Measurements from ENCODE around the gene HNRNPUL1. TPM values are rescaled to one million over a fixed set of nuclear protein-coding genes. Genes with fewer than 3 reads are reported as not detected.

Gene HNRNPUL1
- total RNA-seq, 1 donor from 2014 or later = 244 TPM

- H3K27ac Mint-ChIP-seq = peak overlapping the region; percentile 48
- H3K4me1 Mint-ChIP-seq (ENCODE audit: unreplicated experiment) = peaks cover 20% of the 10 kb centered on the region
- peak overlapping the region; percentile 90 for H3K4me3 Mint-ChIP-seq
- H3K27me3 Mint-ChIP-seq = peaks cover 59% of the 10 kb centered on the region
- DNase-seq (ENCODE audit: extremely low spot score, unreplicated experiment) = no peak
- TF ChIP-seq, protein P1, sequence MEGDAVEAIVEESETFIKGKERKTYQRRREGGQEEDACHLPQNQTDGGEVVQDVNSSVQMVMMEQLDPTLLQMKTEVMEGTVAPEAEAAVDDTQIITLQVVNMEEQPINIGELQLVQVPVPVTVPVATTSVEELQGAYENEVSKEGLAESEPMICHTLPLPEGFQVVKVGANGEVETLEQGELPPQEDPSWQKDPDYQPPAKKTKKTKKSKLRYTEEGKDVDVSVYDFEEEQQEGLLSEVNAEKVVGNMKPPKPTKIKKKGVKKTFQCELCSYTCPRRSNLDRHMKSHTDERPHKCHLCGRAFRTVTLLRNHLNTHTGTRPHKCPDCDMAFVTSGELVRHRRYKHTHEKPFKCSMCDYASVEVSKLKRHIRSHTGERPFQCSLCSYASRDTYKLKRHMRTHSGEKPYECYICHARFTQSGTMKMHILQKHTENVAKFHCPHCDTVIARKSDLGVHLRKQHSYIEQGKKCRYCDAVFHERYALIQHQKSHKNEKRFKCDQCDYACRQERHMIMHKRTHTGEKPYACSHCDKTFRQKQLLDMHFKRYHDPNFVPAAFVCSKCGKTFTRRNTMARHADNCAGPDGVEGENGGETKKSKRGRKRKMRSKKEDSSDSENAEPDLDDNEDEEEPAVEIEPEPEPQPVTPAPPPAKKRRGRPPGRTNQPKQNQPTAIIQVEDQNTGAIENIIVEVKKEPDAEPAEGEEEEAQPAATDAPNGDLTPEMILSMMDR (conservative IDR thresholded peaks at IDR 0.05) = no peak
- no peaks in the 10 kb centered on the region for H3K9me3 Mint-ChIP-seq
- H3K36me3 Mint-ChIP-seq = peaks cover 5% of the 10 kb centered on the region
Measured at GRCh38 chr19:41352279-41352608, 88.1 kb downstream of the HNRNPUL1 start.

DNA sequence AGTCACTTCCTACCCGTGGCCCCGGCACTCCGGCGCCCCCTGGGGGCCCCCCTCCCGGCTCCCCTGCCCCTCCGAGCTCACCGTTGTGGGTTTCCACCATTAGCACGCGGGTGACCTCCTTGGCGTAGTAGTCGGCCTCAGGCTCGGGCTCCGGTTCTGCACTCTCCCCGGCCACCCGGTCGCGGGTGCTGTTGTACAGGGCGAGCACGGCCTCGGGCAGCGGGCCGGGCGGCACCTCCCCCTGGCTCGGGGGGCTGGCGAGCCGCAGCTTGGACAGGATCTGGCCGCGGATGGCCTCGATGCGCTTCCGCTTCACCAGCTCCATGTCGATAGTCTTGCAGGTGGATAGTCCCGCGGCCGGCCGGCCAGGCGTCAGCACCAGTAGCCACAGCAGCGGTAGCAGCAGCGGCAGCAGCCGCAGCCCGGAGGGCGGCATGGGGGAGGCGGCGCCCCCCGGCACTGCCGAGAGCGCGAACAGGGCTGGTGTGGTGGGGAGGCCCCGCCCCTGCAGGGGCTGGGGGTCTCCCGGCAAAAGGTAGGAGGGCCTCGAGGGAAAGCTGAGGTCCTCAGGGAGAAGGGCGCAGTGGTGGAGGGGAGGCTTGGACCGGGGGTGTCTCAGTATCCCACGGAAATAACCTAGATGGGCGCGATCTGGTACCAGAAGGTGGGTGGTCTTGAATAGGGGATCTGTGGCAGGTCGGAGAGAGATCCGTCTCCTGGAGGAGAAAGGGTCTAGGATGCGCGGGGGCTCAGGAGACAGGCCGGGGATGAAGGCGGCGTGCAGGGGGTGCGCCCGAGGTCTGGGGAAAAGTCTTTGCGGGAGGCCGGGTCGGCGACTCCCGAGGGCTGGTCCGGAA is 88.7 kb downstream of the HNRNPUL1 start:
- Mint-ChIP-seq H3K36me3 (peaks cover 5% of the 10 kb centered on the region), H3K4me3 (peak overlapping the region; percentile 90), H3K9me3 (no peaks in the 10 kb centered on the region), H3K4me1 (ENCODE audit: unreplicated experiment) (peaks cover 20% of the 10 kb centered on the region), H3K27ac (no peak overlapping the region), H3K27me3 (peaks cover 59% of the 10 kb centered on the region)
- TF ChIP-seq, protein P1 (conservative IDR thresholded peaks at IDR 0.05) = peak; percentile 33
- peak; percentile 76 for DNase-seq (ENCODE audit: extremely low spot score, unreplicated experiment)

DNA sequence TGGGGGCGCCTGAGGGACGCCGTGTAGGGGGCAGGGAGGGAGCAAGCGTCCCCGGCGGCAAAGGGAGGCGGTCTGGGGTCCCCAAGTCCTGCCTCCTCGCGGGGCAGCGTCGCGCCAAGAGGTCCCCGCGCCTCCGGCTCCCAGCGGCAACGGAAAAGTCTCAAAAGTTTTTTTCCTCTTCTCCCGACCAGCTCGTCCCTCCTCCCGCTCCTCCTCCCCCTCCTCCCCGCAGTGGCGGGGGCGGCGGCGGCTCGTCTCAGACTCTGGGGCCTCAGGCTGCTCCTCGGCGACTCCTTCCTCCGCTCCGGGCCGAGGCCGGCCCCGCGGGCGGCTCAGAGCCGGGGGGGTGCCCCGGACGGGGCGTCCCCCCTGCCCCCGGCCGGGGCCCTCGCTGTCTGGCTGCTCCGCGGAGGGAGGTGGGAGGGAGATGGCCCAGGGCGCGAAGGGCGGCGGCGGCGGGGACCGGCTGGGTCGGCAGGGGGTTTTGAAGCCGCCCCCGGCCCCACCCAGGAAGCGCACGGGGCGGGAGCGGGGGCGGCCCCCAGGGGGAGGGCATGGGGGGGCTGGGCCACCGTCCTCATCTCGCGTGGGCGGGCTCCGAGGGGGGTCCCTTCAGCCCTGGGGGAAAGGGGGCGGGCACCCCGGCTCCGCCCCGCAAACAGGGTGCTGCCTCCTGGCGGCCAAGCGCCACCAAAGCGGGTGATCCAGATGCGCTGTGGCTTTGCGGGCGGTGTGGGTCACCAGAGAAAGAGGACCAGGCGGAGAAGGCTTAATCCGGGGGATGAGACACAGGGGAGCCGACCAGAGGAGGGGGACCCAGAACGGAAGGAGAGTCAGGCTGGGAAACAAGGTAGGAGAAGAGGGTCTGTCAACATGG is 89.5 kb downstream of the HNRNPUL1 start, which contains the start of gene TGFB1:
TGFB1 (minus strand) TSS at position 457 of the 877 bp plus-strand sequence. CDS start 878 bp downstream, outside the sequence.
- Mint-ChIP-seq H3K4me3 (peak within 1 kb of the TSS; percentile 90), H3K27ac (no peak within 1 kb of the TSS), H3K4me1 (ENCODE audit: unreplicated experiment) (peaks cover 20% of the 10 kb centered on the region), H3K27me3 (peaks cover 55% of the 10 kb centered on the region), H3K36me3 (peaks cover 5% of the 10 kb centered on the region), H3K9me3 (no peaks in the 10 kb centered on the region)
- DNase-seq (ENCODE audit: extremely low spot score, unreplicated experiment) = peak; percentile 80
- TF ChIP-seq, protein P1 (conservative IDR thresholded peaks at IDR 0.05) = peak; percentile 93

DNA sequence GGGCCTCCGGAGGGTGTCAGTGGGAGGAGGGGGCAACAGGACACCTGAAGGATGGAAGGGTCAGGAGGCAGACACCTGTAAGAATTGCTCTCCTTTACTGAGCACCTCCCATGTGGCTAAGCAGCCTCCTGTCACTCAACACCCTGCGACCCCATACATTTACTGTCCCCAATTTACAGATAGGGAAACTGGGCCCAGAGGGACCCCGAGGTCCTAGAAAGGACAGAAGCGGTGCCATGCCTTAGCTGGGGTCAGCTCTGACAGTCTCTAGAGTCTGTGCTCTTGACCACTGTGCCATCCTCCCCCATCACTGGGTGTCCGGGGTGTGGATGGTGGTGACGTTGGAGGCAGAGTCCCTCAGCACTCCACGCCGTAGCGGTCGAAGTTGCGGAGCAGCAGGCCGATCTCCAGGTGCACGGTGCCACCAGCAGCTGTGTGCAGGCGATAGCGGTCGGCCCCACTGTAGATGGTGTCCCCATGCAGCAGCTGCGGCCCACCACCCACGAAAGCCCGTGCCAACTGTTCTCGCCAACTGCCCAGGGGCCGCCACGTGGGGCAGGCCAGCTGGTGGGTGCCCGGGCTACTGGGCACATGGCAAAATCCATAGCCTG is 90.3 kb downstream of the HNRNPUL1 start:
- Mint-ChIP-seq H3K9me3 (no peaks in the 10 kb centered on the region), H3K27me3 (peaks cover 48% of the 10 kb centered on the region), H3K4me3 (peak overlapping the region; percentile 84), H3K36me3 (peaks cover 5% of the 10 kb centered on the region), H3K4me1 (ENCODE audit: unreplicated experiment) (peaks cover 20% of the 10 kb centered on the region), H3K27ac (no peak overlapping the region)
- TF ChIP-seq, protein P1 (conservative IDR thresholded peaks at IDR 0.05) = peak; percentile 19
- DNase-seq (ENCODE audit: extremely low spot score, unreplicated experiment) = no peak

- Mint-ChIP-seq H3K27ac (peak overlapping the region; percentile 32), H3K27me3 (peaks cover 42% of the 10 kb centered on the region), H3K36me3 (peaks cover 5% of the 10 kb centered on the region), H3K4me1 (ENCODE audit: unreplicated experiment) (peaks cover 20% of the 10 kb centered on the region), H3K9me3 (no peaks in the 10 kb centered on the region), H3K4me3 (peak overlapping the region; percentile 76)
- no peak for DNase-seq (ENCODE audit: extremely low spot score, unreplicated experiment)
- TF ChIP-seq, protein P1 (conservative IDR thresholded peaks at IDR 0.05) = no peak
Measured at GRCh38 chr19:41355035-41355434, 90.9 kb downstream of the HNRNPUL1 start.

Measured in type B pancreatic cell (in vitro differentiated cells).